ENCODE measurements around the gene KMT5B. TPM values are rescaled to one million over a fixed set of nuclear protein-coding genes. Genes with fewer than 3 reads are reported as not detected.

Gene KMT5B
- total RNA-seq, 1 experiment from 2014 or later: 35.1 TPM

DNA sequence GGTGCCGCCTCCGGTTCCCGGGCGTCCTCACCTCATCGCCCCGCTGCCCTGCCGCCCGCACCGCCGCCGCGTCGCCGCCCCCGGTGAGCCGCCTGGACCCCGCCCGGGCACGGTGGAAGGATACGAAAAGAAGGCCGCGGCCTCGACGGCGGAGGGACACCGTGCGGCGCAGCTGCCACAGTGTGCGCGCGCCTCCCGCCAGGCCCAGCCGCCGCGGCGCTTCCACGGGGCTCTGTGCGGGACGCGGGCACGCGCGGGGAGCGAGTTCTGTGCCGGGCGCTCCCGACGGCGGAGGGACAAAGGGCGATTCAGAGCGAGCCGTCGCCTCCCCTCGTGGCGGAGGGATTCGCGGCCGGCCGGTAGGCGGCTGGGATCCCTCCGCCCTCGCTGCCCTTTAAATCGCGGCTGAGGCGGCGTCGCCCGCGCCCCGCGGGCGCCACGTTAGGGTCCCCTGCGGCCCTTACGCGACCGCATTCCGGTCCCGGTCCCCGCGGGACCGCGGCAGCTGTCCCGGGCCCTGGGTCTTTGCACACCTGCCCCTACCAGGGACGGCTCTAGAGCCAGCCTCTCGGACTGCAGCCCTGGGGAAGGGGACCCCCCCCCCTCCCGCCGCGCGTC, 568 bp upstream of the KMT5B start (continued):
- TF ChIP-seq TCF7L2 (IDR thresholded peaks at IDR 0.05; ENCODE audit: borderline replicate concordance, extremely low read depth, insufficient read depth, insufficient read length) (peak; percentile 74), EZH2 (IDR thresholded peaks at IDR 0.05) (no peak)

DNA sequence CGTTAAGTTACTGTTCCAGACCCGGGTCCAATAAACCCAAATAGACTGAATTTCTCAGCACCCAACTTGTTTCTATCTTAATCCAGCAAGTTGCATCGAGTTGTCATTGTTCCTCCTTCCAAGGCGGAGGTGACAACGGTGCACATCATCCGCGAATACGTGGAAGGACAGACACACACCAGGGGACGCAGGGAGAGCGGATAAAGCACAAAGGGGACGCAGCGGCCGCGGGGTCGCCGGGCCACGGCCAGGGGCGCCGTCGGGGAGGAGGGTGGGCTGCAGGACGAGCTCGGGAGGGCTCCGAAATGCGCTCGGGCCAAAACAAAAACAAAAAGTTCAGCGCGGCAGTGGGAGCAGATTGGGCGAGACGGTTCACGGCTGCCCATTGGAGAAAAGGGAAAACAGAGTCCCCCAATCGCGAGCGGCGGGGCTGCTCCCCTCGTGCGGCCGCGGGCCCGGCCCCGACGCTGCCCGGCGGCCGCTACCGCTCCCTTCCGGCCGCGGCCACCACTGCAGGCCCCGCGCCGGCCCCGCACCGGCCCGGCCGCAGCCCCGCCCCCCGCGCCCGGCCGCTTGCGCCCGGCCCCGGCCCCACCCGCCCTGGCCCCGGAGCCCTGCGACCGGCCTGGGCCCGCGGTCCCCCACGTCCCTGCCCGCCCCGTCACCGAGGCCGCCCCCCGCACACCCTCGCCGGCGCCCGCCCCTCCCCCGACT, 518 bp downstream of the KMT5B start:
- Histone ChIP-seq H3K4me1 (ENCODE audit: control insufficient read depth in 1 of 2, insufficient read depth in 2 of 2, low read length in 2 of 2) (peaks cover 8 to 38% of the 10 kb centered on the region in 2 experiments; a peak in 3 of 4 replicates), H4K20me1 (ENCODE audit: insufficient read depth) (peaks cover 9% of the 10 kb centered on the region; the same call in 1 of the 2 replicates), H3K9me3 (ENCODE audit: control insufficient read depth in 1 of 2, insufficient read depth in 1 of 2, low read depth in 1 of 2, low read length in 2 of 2) (no peaks in the 10 kb centered on the region), H3K36me3 (ENCODE audit: control insufficient read depth in 1 of 2, insufficient read depth in 2 of 2, low read length in 2 of 2) (no peaks in the 10 kb centered on the region), H3K4me3 (replicated peaks in 1 of 2; ENCODE audit: low read depth in 1 of 2, low read length in 2 of 2) (peak overlapping the region; percentile 65 to 92), H3K9me2 (ENCODE audit: insufficient read depth) (no peaks in the 10 kb centered on the region), H3K27me3 (ENCODE audit: insufficient read depth, low read length) (no peaks in the 10 kb centered on the region), H3K9ac (ENCODE audit: low read length) (peak overlapping the region; percentile 75), H3K27ac (ENCODE audit: low read depth, low read length) (peak overlapping the region; percentile 99), H3K79me2 (ENCODE audit: insufficient read depth, low read length) (peaks cover 49% of the 10 kb centered on the region), H3K4me2 (ENCODE audit: low read length) (peak overlapping the region; percentile 99), H2AFZ (ENCODE audit: low read depth, low read length, poor library complexity, severe bottlenecking) (no peak overlapping the region)
- ChIA-PET CTCF (interaction anchor here (1.1 kb wide), 1 partner anchor 203 kb away, joined by 4 read pairs; the partner anchor contains the start of gene ALDH3B1), RAD21 (ENCODE audit: low non-redundant PET in 1 of 2, low total read pairs in 2 of 2, uncharacterized antibody in 2 of 2, unreplicated experiment in 2 of 2) (no interaction called here), POLR2A (no interaction called here)
- peak; percentile 37 for DNase-seq (ENCODE audit: low read depth, low spot score)
- intact Hi-C loops (cut with micrococcal nuclease): no loop called here
- no TSS peak for BruUV-seq (replicated peaks)
- ATAC-seq: peak; percentile 82
- TF ChIP-seq, protein P1, sequence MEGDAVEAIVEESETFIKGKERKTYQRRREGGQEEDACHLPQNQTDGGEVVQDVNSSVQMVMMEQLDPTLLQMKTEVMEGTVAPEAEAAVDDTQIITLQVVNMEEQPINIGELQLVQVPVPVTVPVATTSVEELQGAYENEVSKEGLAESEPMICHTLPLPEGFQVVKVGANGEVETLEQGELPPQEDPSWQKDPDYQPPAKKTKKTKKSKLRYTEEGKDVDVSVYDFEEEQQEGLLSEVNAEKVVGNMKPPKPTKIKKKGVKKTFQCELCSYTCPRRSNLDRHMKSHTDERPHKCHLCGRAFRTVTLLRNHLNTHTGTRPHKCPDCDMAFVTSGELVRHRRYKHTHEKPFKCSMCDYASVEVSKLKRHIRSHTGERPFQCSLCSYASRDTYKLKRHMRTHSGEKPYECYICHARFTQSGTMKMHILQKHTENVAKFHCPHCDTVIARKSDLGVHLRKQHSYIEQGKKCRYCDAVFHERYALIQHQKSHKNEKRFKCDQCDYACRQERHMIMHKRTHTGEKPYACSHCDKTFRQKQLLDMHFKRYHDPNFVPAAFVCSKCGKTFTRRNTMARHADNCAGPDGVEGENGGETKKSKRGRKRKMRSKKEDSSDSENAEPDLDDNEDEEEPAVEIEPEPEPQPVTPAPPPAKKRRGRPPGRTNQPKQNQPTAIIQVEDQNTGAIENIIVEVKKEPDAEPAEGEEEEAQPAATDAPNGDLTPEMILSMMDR (IDR thresholded peaks at IDR 0.05 in 2 of 3, conservative IDR thresholded peaks at IDR 0.05 in 1 of 3; ENCODE audit: borderline replicate concordance in 1 of 3, insufficient read depth in 1 of 3, low read depth in 2 of 3, low read length in 2 of 3): peak in 1 of 3 experiments; percentile 12; a peak in 1 of 6 replicates
- TF ChIP-seq, protein P2, sequence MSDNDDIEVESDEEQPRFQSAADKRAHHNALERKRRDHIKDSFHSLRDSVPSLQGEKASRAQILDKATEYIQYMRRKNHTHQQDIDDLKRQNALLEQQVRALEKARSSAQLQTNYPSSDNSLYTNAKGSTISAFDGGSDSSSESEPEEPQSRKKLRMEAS (IDR thresholded peaks at IDR 0.05): peak; percentile 35
- TF ChIP-seq TCF7L2 (IDR thresholded peaks at IDR 0.05; ENCODE audit: borderline replicate concordance, extremely low read depth, insufficient read depth, insufficient read length) (no peak), CEBPB (IDR thresholded peaks at IDR 0.05; ENCODE audit: low read depth) (no peak)

Data from HCT116 (cell line).